HTR-8/SVneo (cell line): ENCODE data around the gene PAQR6.
"Not testable (repeated sequence)": the region's sequence is repeated elsewhere in the genome, so short reads cannot be mapped to it uniquely, and the experiment has no call there.

Experiments
- DNase-seq: peaks from one replicate; pipeline ENCODE4 v3.0.0; 2011; ENCODE audit warnings: low spot score, mixed read lengths; ENCODE audit not compliant: insufficient read length
- FAIRE-seq: peaks from 2 replicates; lab custom pipeline; 2011; peaks lifted over from hg19 to GRCh38; lab: Jason Lieb, UNC

Gene PAQR6

GRCh38 chr1:156233426-156234127 is 14.3 kb downstream of the PAQR6 start:
- DNase-seq (peak; percentile 56), FAIRE-seq (no peak)

- DNase-seq: no peak
- FAIRE-seq: no peak
Measured at GRCh38 chr1:156232201-156232894, 15.5 kb downstream of the PAQR6 start.

GRCh38 chr1:156230473-156230837 is 17.4 kb downstream of the PAQR6 start:
- DNase-seq (no peak), FAIRE-seq (no peak)

- no peak for DNase-seq
- FAIRE-seq: no peak
Measured at GRCh38 chr1:156229809-156230472, 17.9 kb downstream of the PAQR6 start.

GRCh38 chr1:156228501-156228900 is 19.4 kb downstream of the PAQR6 start:
- FAIRE-seq (no peak), DNase-seq (no peak)

- no peak for FAIRE-seq
- no peak for DNase-seq
Measured at GRCh38 chr1:156226782-156227181, 21.1 kb downstream of the PAQR6 start.

GRCh38 chr1:156226116-156226538 is 21.7 kb downstream of the PAQR6 start:
- DNase-seq: no peak

GRCh38 chr1:156225677-156226014 is 22.2 kb downstream of the PAQR6 start:
- no peak for FAIRE-seq
- no peak for DNase-seq

More at GRCh38 chr1:156226116-156226538, 21.7 kb downstream of the PAQR6 start:
- no peak for FAIRE-seq

- no peak for FAIRE-seq
- DNase-seq: no peak
Measured at GRCh38 chr1:156221986-156222692, 25.7 kb downstream of the PAQR6 start.

- no peak for DNase-seq
- no peak for FAIRE-seq
Measured at GRCh38 chr1:156220226-156220625, 27.6 kb downstream of the PAQR6 start.

GRCh38 chr1:156217871-156218270 is 30.0 kb downstream of the PAQR6 start:
- no peak for DNase-seq
- no peak for FAIRE-seq

- peak; percentile 100 for FAIRE-seq
Measured at GRCh38 chr1:156216361-156217086, 31.3 kb downstream of the PAQR6 start.

GRCh38 chr1:156214024-156214748 is 33.7 kb downstream of the PAQR6 start:
- no peak for FAIRE-seq
- DNase-seq: no peak

More at GRCh38 chr1:156216361-156217086, 31.3 kb downstream of the PAQR6 start:
- not testable (repeated sequence) for DNase-seq

- DNase-seq (no peak), FAIRE-seq (no peak)
Measured at GRCh38 chr1:156213644-156213966, 34.3 kb downstream of the PAQR6 start.

GRCh38 chr1:156212833-156213643 is 34.8 kb downstream of the PAQR6 start, which contains the start of gene PMF1:
PMF1 (plus strand) TSS chr1:156213007; CDS start chr1:156213016, 9 bp downstream.
- FAIRE-seq (no peak), DNase-seq (peak; percentile 97)

- no peak for FAIRE-seq
- DNase-seq: no peak
Measured at GRCh38 chr1:156212130-156212529, 35.7 kb downstream of the PAQR6 start.

GRCh38 chr1:156211243-156211642 is 36.6 kb downstream of the PAQR6 start:
- FAIRE-seq (no peak), DNase-seq (no peak)

- FAIRE-seq (no peak), DNase-seq (no peak)
Measured at GRCh38 chr1:156204686-156205085, 43.2 kb downstream of the PAQR6 start.

- DNase-seq (no peak), FAIRE-seq (no peak)
Measured at GRCh38 chr1:156203331-156203730, 44.5 kb downstream of the PAQR6 start.
